Small intestine (tissue), 7 donors: ENCODE measurements around the gene CCER1. TPM values are rescaled to one million over a fixed set of nuclear protein-coding genes. Genes with fewer than 3 reads are reported as not detected.

Experiments used
- DNase-seq, 2 donors: peaks; one replicate each; pipeline versions ENCODE4 v3.0.0 to v3.0.0-alpha.2; 2013
- FAIRE-seq: peaks from 2 replicates; lab custom pipeline; 2012; peaks lifted over from hg19 to GRCh38; lab: Jason Lieb, UNC
- H3K27ac ChIP-seq, 3 donors: one replicate each; pipeline ENCODE4 v1.5.1; 2013; ENCODE audit warnings: low read length in 2 of 3, mild to moderate bottlenecking in 2 of 3, control low read depth in 1 of 3, inconsistent platforms in 1 of 3, low read depth in 1 of 3, moderate library complexity in 1 of 3
- H3K27me3 ChIP-seq, 3 donors: one replicate each; pipeline ENCODE4 v1.6.1; 2013; ENCODE audit warnings: low read length in 3 of 3, inconsistent platforms in 1 of 3; ENCODE audit not compliant: control insufficient read depth in 3 of 3, insufficient read depth in 3 of 3
- H3K36me3 ChIP-seq, 3 donors: one replicate each; pipeline ENCODE4 v1.6.1; 2013; ENCODE audit warnings: low read length in 3 of 3, inconsistent platforms in 1 of 3, low read depth in 1 of 3, mild to moderate bottlenecking in 1 of 3, moderate library complexity in 1 of 3; ENCODE audit not compliant: control insufficient read depth in 3 of 3, insufficient read depth in 2 of 3
- H3K4me1 ChIP-seq, 3 donors: one replicate each; pipeline ENCODE4 v1.6.1; 2013; ENCODE audit warnings: low read length in 2 of 3, inconsistent platforms in 1 of 3, low read depth in 1 of 3, mild to moderate bottlenecking in 1 of 3, moderate library complexity in 1 of 3; ENCODE audit not compliant: control insufficient read depth in 3 of 3, insufficient read depth in 2 of 3
- H3K4me3 ChIP-seq, 3 donors: one replicate each; pipeline ENCODE4 v1.5.1; 2013; ENCODE audit warnings: low read length in 3 of 3, control low read depth in 1 of 3, inconsistent platforms in 1 of 3, low read depth in 1 of 3, mild to moderate bottlenecking in 1 of 3, moderate library complexity in 1 of 3
- H3K9me3 ChIP-seq, 2 donors: one replicate each; pipeline ENCODE4 v1.6.1; 2013; ENCODE audit warnings: low read depth in 1 of 2, low read length in 1 of 2; ENCODE audit not compliant: control insufficient read depth in 2 of 2, insufficient read depth in 1 of 2
- WGBS, 3 donors: extraction: QIAGEN DNeasy Blood & Tissue Kit; methylation state at CpG; one replicate each; pipeline ENCODE4 v1.1.7; 2013; 5-methylcytosine and 5-hydroxymethylcytosine counted together
- polyA plus RNA-seq, 4 donors: library from polyadenylated mRNA; stranded (reverse) in 3 of 4; unstranded in 1 of 4; fragments of 200-250 nt in 3 of 4; fragments of 120-200 nt in 1 of 4; gene quantifications; one replicate each; pipeline versions ENCODE4 v1.2.1 to v1.2.3, GENCODE V29; 2013
- donor health status: healthy with polysubstance abuse.
- donor health status: control.
- donor health status: control.
- donor health status: Bipolar disorder and iron deficiency.
- donor health status: healthy.

Gene CCER1
- polyA plus RNA-seq, 4 donors = not detected

DNA sequence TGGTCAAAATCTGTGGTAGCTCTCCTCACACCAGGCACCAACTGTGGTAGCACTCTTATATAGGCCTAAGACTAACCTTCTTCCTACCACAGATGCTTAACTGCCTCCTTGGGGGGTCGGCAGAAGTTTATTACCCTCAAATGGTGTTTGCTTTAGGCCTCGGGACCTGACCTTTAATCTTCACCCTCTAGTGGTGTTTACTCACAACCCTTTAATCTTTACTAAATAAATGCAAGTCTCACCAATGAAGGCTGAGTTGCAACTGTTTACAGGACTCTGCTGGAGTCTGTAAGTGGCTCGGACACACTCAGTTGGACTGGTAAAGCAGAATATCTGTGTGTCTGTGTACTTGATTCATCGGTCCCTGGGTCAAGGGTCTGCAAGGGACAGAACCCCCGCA lies 29.4 kb downstream of the CCER1 start:
- Histone ChIP-seq H3K4me3 (no peak overlapping the region), H3K9me3 (peaks cover 0 to 7% of the 10 kb centered on the region in 2 donors), H3K27me3 (no peaks in the 10 kb centered on the region), H3K4me1 (peaks cover 0 to 3% (median 2%) of the 10 kb centered on the region in 3 donors), H3K36me3 (no peaks in the 10 kb centered on the region), H3K27ac (no peak overlapping the region)
- WGBS, 3 donors = 27 to 49% (median 31%) methylated on average over 5 of the region's 5 CpGs
- DNase-seq = peak in 1 of 2 donors; percentile 12
- FAIRE-seq = no peak

- no peak for DNase-seq
- no peak for FAIRE-seq
- Histone ChIP-seq H3K4me3 (no peak overlapping the region), H3K27ac (no peak overlapping the region), H3K36me3 (no peaks in the 10 kb centered on the region), H3K9me3 (peaks cover 0 to 3% of the 10 kb centered on the region in 2 donors), H3K4me1 (peaks cover 0 to 3% (median 2%) of the 10 kb centered on the region in 3 donors), H3K27me3 (no peaks in the 10 kb centered on the region)
- 26 to 51% (median 39%) methylated on average over 1 of the region's 1 CpG for WGBS, 3 donors
These were observed 30.6 kb downstream of the CCER1 start for GRCh38 chr12:90924406-90924805.

- H3K36me3 ChIP-seq = no peaks in the 10 kb centered on the region
- peak; percentile 84 for FAIRE-seq
- H3K27me3 ChIP-seq = no peaks in the 10 kb centered on the region
- no peak overlapping the region for H3K4me3 ChIP-seq
- peaks cover 0 to 3% (median 2%) of the 10 kb centered on the region in 3 donors for H3K4me1 ChIP-seq
- H3K9me3 ChIP-seq = no peaks in the 10 kb centered on the region
- H3K27ac ChIP-seq = no peak overlapping the region
- DNase-seq = peak in 1 of 2 donors; percentile 85
These were observed 32.8 kb downstream of the CCER1 start for GRCh38 chr12:90922145-90922627.

- no peak for FAIRE-seq
- 45 to 78% (median 53%) methylated on average over 1 of the region's 1 CpG for WGBS, 3 donors
These were observed 33.4 kb downstream of the CCER1 start for GRCh38 chr12:90921536-90921935.

GRCh38 chr12:90920222-90920621 lies 34.8 kb downstream of the CCER1 start:
- Histone ChIP-seq H3K27ac (no peak overlapping the region), H3K9me3 (no peaks in the 10 kb centered on the region), H3K4me1 (peaks cover 0 to 3% (median 2%) of the 10 kb centered on the region in 3 donors), H3K4me3 (no peak overlapping the region), H3K27me3 (no peaks in the 10 kb centered on the region), H3K36me3 (no peaks in the 10 kb centered on the region)
- WGBS, 3 donors = 95 to 97% (median 97%) methylated on average over 1 of the region's 1 CpG
- no peak for FAIRE-seq
- DNase-seq = no peak

More at GRCh38 chr12:90921536-90921935, 33.4 kb downstream of the CCER1 start:
- H3K4me3 ChIP-seq = no peak overlapping the region
- H3K36me3 ChIP-seq = no peaks in the 10 kb centered on the region
- H3K27me3 ChIP-seq = no peaks in the 10 kb centered on the region
- H3K4me1 ChIP-seq = peaks cover 0 to 3% (median 2%) of the 10 kb centered on the region in 3 donors
- no peaks in the 10 kb centered on the region for H3K9me3 ChIP-seq
- H3K27ac ChIP-seq = peak overlapping the region in 1 of 3 donors; percentile 11
- no peak for DNase-seq

- no peaks in the 10 kb centered on the region for H3K27me3 ChIP-seq
- WGBS, 3 donors = 51 to 87% (median 61%) methylated on average over 2 of the region's 2 CpGs
- FAIRE-seq (no peak), DNase-seq (no peak)
- no peak overlapping the region for H3K4me3 ChIP-seq
- H3K9me3 ChIP-seq = no peaks in the 10 kb centered on the region
- peaks cover 0 to 2% (median 0%) of the 10 kb centered on the region in 3 donors for H3K4me1 ChIP-seq
- H3K27ac ChIP-seq = no peak overlapping the region
- H3K36me3 ChIP-seq = no peaks in the 10 kb centered on the region
These were observed 37.5 kb downstream of the CCER1 start for GRCh38 chr12:90917431-90917830.

DNA sequence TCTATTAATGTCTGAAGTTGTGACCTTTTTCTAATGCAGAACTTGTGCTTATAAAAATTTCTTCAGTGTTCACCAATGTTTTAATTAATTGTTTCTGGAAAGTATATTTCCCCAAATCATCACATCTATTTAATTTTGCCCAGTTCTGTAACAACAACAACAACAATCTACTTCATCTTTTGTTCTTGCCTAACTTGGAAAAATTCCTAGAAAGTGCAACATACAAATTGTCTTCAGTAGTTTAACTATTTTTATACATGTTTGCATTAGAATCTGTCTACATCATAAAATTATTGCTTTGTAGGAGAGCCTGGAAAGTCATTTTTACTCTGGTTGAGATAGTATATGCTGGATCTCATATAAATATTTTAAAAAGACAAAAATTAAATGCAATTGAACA lies 38.5 kb downstream of the CCER1 start:
- no peaks in the 10 kb centered on the region for H3K27me3 ChIP-seq
- H3K27ac ChIP-seq = no peak overlapping the region
- DNase-seq (no peak), FAIRE-seq (no peak)
- no peak overlapping the region for H3K4me3 ChIP-seq
- H3K36me3 ChIP-seq = no peaks in the 10 kb centered on the region
- peaks cover 0 to 2% (median 0%) of the 10 kb centered on the region in 3 donors for H3K4me1 ChIP-seq
- no peaks in the 10 kb centered on the region for H3K9me3 ChIP-seq

DNA sequence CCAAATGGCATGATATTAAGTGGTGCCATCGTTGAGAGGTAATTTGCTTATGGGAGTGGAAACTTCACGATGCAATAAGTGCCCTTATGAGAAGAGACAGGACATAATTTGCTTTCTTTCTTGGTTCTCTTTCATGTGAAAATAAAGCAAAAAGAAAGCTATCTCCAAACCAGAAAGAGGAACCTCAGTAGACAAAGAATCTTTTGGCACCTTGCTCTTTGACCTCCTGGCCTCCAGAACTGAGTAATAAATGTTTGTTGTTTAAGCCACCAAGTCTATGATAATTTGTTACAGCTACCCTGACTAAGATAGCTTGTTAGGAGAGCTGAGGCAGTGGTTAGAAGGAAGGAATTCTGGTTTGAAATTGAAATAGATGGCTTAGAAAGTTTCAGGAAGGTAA lies 39.6 kb downstream of the CCER1 start:
- H3K4me3 ChIP-seq = no peak overlapping the region
- DNase-seq (peak in 1 of 2 donors; percentile 19), FAIRE-seq (no peak)
- no peaks in the 10 kb centered on the region for H3K36me3 ChIP-seq
- no peaks in the 10 kb centered on the region for H3K9me3 ChIP-seq
- WGBS, 3 donors = 45 to 59% (median 46%) methylated on average over 2 of the region's 2 CpGs
- no peaks in the 10 kb centered on the region for H3K27me3 ChIP-seq
- no peaks in the 10 kb centered on the region for H3K4me1 ChIP-seq
- H3K27ac ChIP-seq = no peak overlapping the region

GRCh38 chr12:90910958-90911357 lies 44.0 kb downstream of the CCER1 start:
- Histone ChIP-seq H3K9me3 (no peaks in the 10 kb centered on the region), H3K27ac (no peak overlapping the region), H3K4me1 (no peaks in the 10 kb centered on the region), H3K4me3 (no peak overlapping the region), H3K36me3 (no peaks in the 10 kb centered on the region), H3K27me3 (no peaks in the 10 kb centered on the region)
- FAIRE-seq (no peak), DNase-seq (no peak)
- WGBS, 3 donors = 35 to 69% (median 50%) methylated on average over 3 of the region's 3 CpGs
